ENCODE data around the gene TEKT4. TPM values are rescaled to one million over a fixed set of nuclear protein-coding genes. Genes with fewer than 3 reads are reported as not detected.
"Not testable (repeated sequence)": the region's sequence is repeated elsewhere in the genome, so short reads cannot be mapped to it uniquely, and the experiment has no call there.

The TEKT4 gene
- total RNA-seq, 2 experiments from 2014 or later, result not detected

DNA sequence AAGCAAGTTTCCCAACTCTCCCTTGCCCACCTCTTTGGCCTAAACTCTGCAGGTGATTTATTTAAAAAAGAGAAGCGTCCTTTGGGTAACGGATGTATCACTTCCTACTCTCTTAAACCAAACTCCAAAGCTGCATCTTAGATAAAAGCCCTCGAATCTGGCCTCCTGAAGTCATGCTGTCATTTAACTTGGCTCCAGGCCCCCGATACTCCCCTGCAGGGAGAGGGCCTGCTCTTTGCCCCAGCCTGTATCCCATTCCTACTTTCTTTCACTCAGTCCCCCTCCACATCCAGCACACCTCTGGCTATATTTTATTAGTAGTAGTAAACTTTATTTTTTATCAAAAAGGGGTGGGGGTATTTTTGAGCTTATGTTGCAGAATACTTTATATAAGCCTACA, 19.0 kb downstream of the TEKT4 start:
- Mint-ChIP-seq H3K36me3 (ENCODE audit: low read depth) (no peaks in the 10 kb centered on the region), H3K27me3 (peaks cover 15% of the 10 kb centered on the region), H3K27ac (no peak overlapping the region), H3K9me3 (no peaks in the 10 kb centered on the region), H3K4me3 (no peak overlapping the region), H3K4me1 (no peaks in the 10 kb centered on the region)
- no peak for DNase-seq
- POLR2A ChIA-PET, result no interaction called here
- CTCF ChIA-PET, result no interaction called here

DNA sequence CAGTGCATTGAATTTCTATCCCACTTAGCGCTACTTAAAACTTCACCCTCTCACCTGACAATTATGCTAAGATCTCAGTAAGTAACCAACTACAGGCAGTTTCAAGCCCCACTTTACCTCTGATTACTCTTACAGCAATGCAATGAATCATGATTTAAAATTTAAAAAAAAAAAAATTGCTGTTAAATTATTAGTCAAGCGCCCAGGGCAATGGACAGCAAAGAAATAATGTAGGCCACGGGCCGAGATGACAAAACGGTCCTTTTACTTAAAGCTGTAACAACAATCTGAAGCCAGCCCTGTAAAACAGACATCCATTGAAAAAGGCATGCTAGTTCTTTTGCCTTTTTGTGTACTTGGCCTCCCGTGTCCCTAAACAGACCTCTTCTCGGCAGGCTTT, 24.0 kb downstream of the TEKT4 start:
- peaks cover 15% of the 10 kb centered on the region for H3K27me3 Mint-ChIP-seq
- H3K4me3 Mint-ChIP-seq; H3K4me1 Mint-ChIP-seq; DNase-seq; H3K27ac Mint-ChIP-seq; H3K36me3 Mint-ChIP-seq (ENCODE audit: low read depth); CTCF ChIA-PET; H3K9me3 Mint-ChIP-seq; POLR2A ChIA-PET: not testable (repeated sequence)

DNA sequence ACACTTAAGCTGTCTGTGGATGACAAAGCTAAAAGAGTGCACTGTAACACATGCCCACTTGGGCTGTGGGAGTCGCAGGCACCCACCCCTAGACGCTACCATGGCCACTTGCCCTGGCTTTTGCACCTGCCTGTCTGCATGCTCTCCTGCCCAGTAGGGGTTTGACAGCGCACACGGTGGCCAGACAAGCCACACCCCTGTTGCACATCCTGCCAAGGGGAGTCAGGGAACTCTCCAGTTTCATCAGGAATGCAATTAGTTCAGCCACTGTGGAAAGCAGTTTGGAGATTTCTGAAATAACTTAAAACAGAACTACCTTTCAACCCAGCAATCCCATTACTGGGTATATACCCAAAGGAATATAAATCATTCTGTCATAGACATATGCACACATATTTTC, 35.7 kb downstream of the TEKT4 start:
- H3K4me1 Mint-ChIP-seq; DNase-seq; CTCF ChIA-PET; H3K27ac Mint-ChIP-seq; H3K4me3 Mint-ChIP-seq; H3K36me3 Mint-ChIP-seq (ENCODE audit: low read depth); POLR2A ChIA-PET; H3K9me3 Mint-ChIP-seq: not testable (repeated sequence)
- peaks cover 16% of the 10 kb centered on the region for H3K27me3 Mint-ChIP-seq

DNA sequence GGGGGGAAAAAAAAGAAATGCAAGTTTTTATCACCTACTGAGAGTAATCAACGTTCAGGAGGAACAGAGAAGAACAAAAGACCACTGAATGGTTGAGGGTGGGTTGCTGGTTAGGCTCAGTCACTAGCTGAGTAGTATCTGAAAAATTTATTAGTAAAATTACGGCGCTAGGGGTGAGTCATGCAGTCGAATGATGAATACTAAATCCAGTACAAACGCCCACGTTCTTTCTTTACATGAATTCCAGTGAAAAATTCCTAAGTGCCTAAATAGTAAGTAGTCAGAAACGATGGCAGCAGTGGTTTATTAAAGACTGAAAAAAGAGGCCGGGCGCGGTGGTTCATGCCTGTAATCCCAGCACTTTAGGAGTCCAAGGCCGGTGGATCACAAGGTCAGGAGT, 52.0 kb downstream of the TEKT4 start:
- Mint-ChIP-seq H3K4me1 (no peaks in the 10 kb centered on the region), H3K9me3 (peaks cover 2% of the 10 kb centered on the region), H3K27me3 (peaks cover 3% of the 10 kb centered on the region), H3K36me3 (ENCODE audit: low read depth) (no peaks in the 10 kb centered on the region), H3K27ac (no peak overlapping the region), H3K4me3 (no peak overlapping the region)
- DNase-seq, result no peak
- CTCF ChIA-PET, result no interaction called here
- POLR2A ChIA-PET, result no interaction called here

DNA sequence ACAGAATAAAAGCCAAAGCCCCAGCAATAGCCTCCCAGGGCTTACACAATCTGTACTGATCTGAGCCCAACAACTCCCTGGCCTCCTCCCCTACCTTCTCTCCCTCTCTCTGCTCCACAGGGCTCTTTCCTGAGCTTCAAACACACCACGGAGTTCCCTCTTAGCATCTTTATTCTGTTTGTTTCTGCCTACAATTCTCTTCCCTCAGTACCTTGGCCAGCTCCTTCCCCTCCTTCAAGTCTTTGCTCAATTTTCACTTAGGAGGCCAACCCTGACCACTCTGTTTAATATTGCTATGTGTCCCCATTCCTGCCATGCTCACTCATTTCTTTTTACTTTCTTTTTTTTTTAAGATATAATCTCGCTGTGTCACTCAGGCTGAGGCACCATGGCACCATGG, 53.8 kb downstream of the TEKT4 start:
- H3K27ac Mint-ChIP-seq; POLR2A ChIA-PET; H3K36me3 Mint-ChIP-seq (ENCODE audit: low read depth); CTCF ChIA-PET; H3K27me3 Mint-ChIP-seq; H3K4me1 Mint-ChIP-seq; DNase-seq; H3K9me3 Mint-ChIP-seq; H3K4me3 Mint-ChIP-seq: not testable (repeated sequence)

Other genes starting within 250 kb of the TEKT4 start
- gene MAL, start 154.3 kb downstream of the TEKT4 start, total RNA-seq, result 100 to 1,000 TPM; 237 to 339 TPM